ENCODE measurements around the gene FABP7.

- TF ChIP-seq POLR2A (IDR thresholded peaks at IDR 0.05) = no peak
- TF ChIP-seq CTCF (IDR thresholded peaks at IDR 0.05) = no peak
- TF ChIP-seq POLR2AphosphoS5 (IDR thresholded peaks at IDR 0.05) = no peak
- TF ChIP-seq EP300 (IDR thresholded peaks at IDR 0.05) = no peak
Observed at GRCh38 chr6:122754191-122754731, 25.3 kb upstream of the FABP7 start.

Data from stomach (tissue), 4 donors.